Activated naive CD4-positive, alpha-beta T cell treated with anti-CD3 and anti-CD28 coated beads, Interleukin-2, amount 50 U/mL, for 72 hours (primary cell): ENCODE data around the gene ZNF593. TPM values are rescaled to one million over a fixed set of nuclear protein-coding genes. Genes with fewer than 3 reads are reported as not detected.

ENCODE experiments used
- ATAC-seq, 2 donors: fragments of 150-1000 bp; cut with Tn5 transposase; 2 replicates each; pipeline ENCODE4 v1.10.0; 2021; ENCODE audit warnings: mild to moderate bottlenecking in 2 of 2, moderate library complexity in 2 of 2
- DNase-seq, 2 donors: peaks; one replicate each; pipeline ENCODE4 v3.0.0; 2021 to 2022; ENCODE audit warnings: low spot score in 2 of 2
- H3K27ac Mint-ChIP-seq, 2 donors: one replicate each; pipeline ENCODE4 v1.8.0; 2022; ENCODE audit warnings: mild to moderate bottlenecking in 2 of 2, mixed read lengths in 2 of 2
- H3K36me3 Mint-ChIP-seq, 2 donors: one replicate each; pipeline ENCODE4 v1.8.0; 2022; ENCODE audit warnings: mixed read lengths in 2 of 2
- H3K9me3 Mint-ChIP-seq, 2 donors: one replicate each; pipeline ENCODE4 v1.8.0; 2022; ENCODE audit warnings: mixed read lengths in 2 of 2
- total RNA-seq, 2 donors: library from RNA; stranded (reverse); gene quantifications; one replicate each; pipeline ENCODE4 v1.2.3, GENCODE V29; 2022

Gene ZNF593
- total RNA-seq, 2 donors from 2014 or later, result 23.0 to 34.4 TPM

DNA sequence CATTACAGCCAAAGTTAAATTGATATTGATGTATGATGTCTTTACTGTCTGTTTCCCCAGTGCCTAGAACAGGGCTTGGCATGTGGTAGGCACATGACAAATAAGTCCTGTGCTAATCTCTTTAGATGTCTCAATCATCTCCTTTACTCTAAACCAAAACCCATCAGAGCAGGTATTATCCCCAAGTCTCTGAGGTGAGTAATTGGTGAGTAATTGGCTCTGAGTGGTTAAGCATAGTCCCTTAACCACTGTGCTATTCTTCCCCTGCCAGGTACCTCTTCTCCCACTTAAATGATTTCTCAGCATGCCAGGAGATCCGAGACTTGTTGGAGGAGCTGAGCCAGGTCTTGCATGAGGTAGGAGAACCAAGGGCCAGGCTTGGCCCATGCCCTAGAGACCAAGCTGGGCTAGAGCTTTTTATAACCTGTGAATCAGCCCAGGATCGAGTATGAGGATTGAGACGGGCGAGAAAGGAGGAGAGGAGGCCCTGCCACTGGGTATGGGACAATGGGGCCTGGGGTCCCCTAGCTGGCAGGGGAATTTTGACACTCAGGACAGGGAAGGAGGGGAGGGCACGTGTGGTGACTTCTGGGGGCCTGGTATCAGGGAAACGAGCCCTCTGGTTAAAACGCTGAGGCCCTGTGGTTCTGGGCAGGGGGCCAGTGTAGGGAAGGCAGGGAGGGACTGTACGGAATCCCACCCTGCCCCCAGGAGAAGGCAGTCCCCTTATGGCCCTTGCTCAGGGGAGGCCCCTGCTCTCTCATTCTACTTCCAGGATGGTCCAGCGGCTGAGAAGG lies 12.1 kb downstream of the ZNF593 start:
- H3K9me3 Mint-ChIP-seq, result no peaks in the 10 kb centered on the region
- no peak overlapping the region for H3K27ac Mint-ChIP-seq
- DNase-seq, result no peak
- peak; percentile 83 to 92 for ATAC-seq
- H3K36me3 Mint-ChIP-seq, result no peaks in the 10 kb centered on the region

- ATAC-seq, result no peak
- H3K9me3 Mint-ChIP-seq, result no peaks in the 10 kb centered on the region
- no peak overlapping the region for H3K27ac Mint-ChIP-seq
- DNase-seq, result no peak
- H3K36me3 Mint-ChIP-seq, result no peaks in the 10 kb centered on the region
Observed at GRCh38 chr1:26182383-26182696, 12.6 kb downstream of the ZNF593 start.

DNA sequence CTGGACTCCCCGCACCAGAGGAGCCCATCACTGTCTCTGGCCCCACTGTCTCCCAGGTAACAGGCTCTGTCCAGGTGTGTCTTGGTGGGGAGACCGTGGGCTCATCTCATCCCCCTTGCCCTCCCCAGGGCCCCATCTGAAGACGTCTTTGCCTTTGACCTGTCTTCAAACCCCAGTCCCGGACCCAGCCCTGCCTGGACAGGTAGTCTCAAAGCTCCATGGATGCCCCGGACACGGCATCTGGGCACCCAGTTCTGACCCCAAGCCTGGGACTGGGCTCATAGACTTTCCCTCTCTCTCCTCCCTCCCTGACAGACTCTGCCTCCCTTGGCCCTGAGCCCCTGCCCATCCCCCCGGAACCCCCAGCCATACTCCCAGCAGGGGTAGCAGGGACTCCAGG lies 14.4 kb downstream of the ZNF593 start:
- DNase-seq, result no peak
- Mint-ChIP-seq H3K9me3 (no peaks in the 10 kb centered on the region), H3K36me3 (no peaks in the 10 kb centered on the region), H3K27ac (peak overlapping the region in 1 of 2 donors; percentile 77)
- no peak for ATAC-seq

DNA sequence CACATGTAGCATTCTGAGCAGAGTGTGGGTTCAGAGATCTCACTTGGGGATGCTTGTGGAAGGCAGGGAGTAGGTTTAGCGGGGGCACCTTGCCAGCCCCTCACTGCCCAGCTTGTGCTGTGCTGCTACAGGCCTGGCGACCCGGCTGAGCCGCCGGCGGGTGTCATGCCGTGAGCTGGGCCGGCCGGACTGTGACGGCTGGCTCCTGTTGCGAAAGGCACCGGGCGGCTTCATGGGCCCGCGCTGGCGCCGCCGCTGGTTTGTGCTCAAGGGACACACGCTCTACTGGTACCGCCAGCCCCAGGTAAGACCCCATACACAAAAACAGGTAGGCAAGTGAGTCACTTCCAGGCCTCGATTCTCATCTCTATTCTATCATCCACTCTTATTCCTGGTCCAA lies 15.2 kb downstream of the ZNF593 start:
- no peak for DNase-seq
- no peak for ATAC-seq
- H3K9me3 Mint-ChIP-seq, result no peaks in the 10 kb centered on the region

DNA sequence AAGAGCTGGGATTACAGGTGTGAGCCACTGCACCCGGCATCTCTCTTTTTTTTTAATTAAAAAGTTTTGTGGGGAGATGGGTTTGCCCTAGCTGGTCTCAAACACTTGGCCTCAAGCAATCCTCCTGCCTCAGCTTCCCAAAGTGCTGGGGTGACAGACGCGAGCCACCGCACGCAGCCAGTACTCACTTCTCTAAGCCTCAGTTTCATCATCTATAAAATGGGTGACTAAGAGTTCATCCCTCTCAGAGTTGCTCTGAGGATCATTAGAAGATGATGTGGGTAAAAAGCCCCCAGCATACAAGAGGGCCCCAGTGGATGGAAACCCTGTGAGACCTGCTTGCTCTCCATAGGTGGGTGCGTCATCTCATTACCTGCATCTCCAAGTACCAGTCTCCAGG lies 18.2 kb downstream of the ZNF593 start:
- H3K36me3 Mint-ChIP-seq, result no peaks in the 10 kb centered on the region
- no peak overlapping the region for H3K27ac Mint-ChIP-seq
- ATAC-seq (no peak), DNase-seq (no peak)
- H3K9me3 Mint-ChIP-seq, result no peaks in the 10 kb centered on the region

More for the DNA sequence above, 15.2 kb downstream of the ZNF593 start:
- Mint-ChIP-seq H3K27ac (peak overlapping the region in 1 of 2 donors; percentile 44), H3K36me3 (no peaks in the 10 kb centered on the region)

GRCh38 chr1:26188477-26188876 lies 18.8 kb downstream of the ZNF593 start:
- H3K27ac Mint-ChIP-seq, result no peak overlapping the region
- no peaks in the 10 kb centered on the region for H3K9me3 Mint-ChIP-seq
- DNase-seq (no peak), ATAC-seq (no peak)
- no peaks in the 10 kb centered on the region for H3K36me3 Mint-ChIP-seq

DNA sequence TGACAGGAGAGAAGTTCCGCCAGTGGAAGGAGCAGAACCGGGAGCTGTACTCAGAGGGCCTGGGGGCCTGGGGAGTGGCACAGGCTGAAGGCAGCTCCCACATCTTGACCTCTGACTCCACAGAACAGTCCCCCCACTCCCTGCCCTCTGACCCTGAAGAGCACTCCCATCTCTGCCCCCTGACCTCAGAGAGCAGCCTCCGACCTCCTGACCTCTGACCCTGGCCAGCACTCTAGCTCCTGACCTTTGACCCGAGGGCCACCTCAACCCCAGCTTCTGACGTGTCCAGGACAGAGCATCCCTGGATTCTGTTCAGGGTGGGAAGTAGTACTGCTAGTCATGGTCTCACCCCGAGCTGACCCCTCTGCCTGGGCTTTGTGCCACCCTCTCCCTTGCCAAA lies 19.6 kb downstream of the ZNF593 start:
- peak overlapping the region in 1 of 2 donors; percentile 18 for H3K27ac Mint-ChIP-seq
- H3K9me3 Mint-ChIP-seq, result no peaks in the 10 kb centered on the region
- DNase-seq, result no peak
- ATAC-seq, result no peak
- H3K36me3 Mint-ChIP-seq, result no peaks in the 10 kb centered on the region

DNA sequence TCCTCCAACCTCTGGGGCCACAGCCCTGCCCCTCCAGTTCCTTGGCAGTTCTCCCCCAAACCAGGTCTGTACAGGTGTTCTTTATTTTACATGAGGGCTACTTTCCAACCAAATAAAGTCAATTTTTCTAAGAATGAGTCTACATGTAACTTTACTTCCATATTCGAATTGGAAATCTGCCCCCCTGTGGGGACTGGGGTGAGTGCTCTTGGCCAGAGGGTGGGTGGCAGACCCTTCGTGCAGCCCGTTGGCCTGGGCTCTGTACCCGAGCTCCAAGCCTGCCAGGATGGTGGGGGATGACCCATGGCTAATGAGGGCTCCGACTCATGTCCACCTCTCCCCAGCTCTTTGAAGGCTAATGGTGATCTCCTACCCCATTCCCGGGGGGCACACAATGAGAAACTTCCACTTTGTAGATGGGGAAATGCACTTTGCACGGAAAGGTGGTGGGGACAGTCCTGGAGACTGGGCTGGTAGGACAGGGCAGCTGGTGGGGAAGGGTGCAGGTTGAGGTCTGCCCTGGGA lies 20.1 kb downstream of the ZNF593 start:
- no peak for DNase-seq
- peak overlapping the region in 1 of 2 donors; percentile 18 for H3K27ac Mint-ChIP-seq
- no peak for ATAC-seq
- no peaks in the 10 kb centered on the region for H3K9me3 Mint-ChIP-seq
- no peaks in the 10 kb centered on the region for H3K36me3 Mint-ChIP-seq

- no peaks in the 10 kb centered on the region for H3K36me3 Mint-ChIP-seq
- no peak for ATAC-seq
- DNase-seq, result no peak
- H3K9me3 Mint-ChIP-seq, result no peaks in the 10 kb centered on the region
- H3K27ac Mint-ChIP-seq, result peak within 1 kb of the TSS; percentile 18 to 28
Observed at GRCh38 chr1:26190373-26190987, 20.8 kb downstream of the ZNF593 start, which contains the start of gene CATSPER4. CATSPER4 (plus strand) TSS chr1:26190602; CDS start chr1:26190628, 26 bp downstream.

DNA sequence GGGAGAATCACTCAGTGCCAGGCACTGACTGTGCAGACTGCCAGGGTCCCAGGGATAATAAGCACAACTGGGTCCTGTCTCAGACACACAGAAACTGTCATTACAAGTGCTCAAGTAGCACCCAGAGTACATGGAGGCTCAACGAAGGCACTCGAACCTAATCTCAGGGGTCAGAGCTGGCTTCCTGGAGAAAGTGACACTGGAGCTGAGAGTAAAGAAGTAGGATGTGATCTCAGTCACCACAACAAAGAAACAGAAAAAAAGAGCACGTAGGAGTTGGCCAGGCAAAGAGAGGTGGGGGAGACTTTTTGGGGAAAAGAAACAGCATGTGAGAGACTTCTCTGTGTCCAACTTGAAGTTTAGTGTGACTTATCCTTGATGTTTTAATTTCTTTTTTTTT lies 22.0 kb downstream of the ZNF593 start:
- Mint-ChIP-seq H3K36me3 (no peaks in the 10 kb centered on the region), H3K9me3 (no peaks in the 10 kb centered on the region), H3K27ac (peak overlapping the region; percentile 22 to 28)
- DNase-seq (no peak), ATAC-seq (peak; percentile 57 to 84)

- no peaks in the 10 kb centered on the region for H3K36me3 Mint-ChIP-seq
- H3K9me3 Mint-ChIP-seq, result no peaks in the 10 kb centered on the region
- no peak for ATAC-seq
- DNase-seq, result no peak
- H3K27ac Mint-ChIP-seq, result no peak overlapping the region
Observed at GRCh38 chr1:26195805-26196204, 26.1 kb downstream of the ZNF593 start.

DNA sequence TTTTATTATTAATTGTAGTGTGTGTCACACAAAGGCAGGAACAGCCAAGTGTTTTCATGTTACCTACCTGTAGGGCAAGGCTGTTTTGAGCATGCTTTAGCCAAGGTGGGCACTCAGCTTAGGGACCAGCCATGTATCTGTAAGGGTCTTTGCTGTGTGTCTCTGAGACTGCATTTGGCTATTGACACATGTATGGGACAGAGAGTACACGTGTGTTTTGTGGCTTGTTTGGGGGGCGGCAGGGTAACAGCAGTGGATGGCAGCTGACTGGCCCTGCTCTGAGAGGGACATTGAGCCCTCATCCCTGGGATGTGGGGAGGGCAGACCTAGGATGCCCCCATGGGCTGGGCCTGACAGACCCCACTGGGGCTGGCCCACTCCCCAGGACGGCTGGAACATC lies 27.6 kb downstream of the ZNF593 start:
- ATAC-seq (no peak), DNase-seq (no peak)
- Mint-ChIP-seq H3K27ac (no peak overlapping the region), H3K36me3 (no peaks in the 10 kb centered on the region), H3K9me3 (no peaks in the 10 kb centered on the region)

- no peak overlapping the region for H3K27ac Mint-ChIP-seq
- H3K9me3 Mint-ChIP-seq, result no peaks in the 10 kb centered on the region
- DNase-seq (no peak), ATAC-seq (no peak)
- H3K36me3 Mint-ChIP-seq, result no peaks in the 10 kb centered on the region
Observed at GRCh38 chr1:26197813-26198212, 28.1 kb downstream of the ZNF593 start.

DNA sequence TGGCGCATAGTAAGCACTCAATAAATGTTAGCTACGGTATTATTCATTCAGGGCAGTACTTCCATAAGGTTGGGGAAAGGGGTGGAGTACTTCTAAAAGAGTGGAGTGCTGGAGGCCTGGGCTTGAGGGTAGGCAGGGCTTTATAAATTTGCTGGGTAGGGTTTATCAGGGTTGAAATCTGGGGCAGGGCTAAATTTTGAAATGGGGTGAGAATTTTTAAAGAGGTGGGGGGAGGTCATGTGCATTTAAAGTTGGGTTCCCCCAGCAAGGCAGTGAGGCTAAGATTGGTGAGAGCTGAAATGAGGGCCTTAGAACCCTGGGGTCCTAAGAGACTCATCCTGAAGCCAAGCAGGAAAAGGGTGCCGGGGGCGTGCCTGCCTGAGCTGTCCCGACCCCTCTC lies 30.7 kb downstream of the ZNF593 start:
- ATAC-seq (no peak), DNase-seq (no peak)
- Mint-ChIP-seq H3K27ac (peak overlapping the region in 1 of 2 donors; percentile 31), H3K9me3 (no peaks in the 10 kb centered on the region), H3K36me3 (no peaks in the 10 kb centered on the region)

DNA sequence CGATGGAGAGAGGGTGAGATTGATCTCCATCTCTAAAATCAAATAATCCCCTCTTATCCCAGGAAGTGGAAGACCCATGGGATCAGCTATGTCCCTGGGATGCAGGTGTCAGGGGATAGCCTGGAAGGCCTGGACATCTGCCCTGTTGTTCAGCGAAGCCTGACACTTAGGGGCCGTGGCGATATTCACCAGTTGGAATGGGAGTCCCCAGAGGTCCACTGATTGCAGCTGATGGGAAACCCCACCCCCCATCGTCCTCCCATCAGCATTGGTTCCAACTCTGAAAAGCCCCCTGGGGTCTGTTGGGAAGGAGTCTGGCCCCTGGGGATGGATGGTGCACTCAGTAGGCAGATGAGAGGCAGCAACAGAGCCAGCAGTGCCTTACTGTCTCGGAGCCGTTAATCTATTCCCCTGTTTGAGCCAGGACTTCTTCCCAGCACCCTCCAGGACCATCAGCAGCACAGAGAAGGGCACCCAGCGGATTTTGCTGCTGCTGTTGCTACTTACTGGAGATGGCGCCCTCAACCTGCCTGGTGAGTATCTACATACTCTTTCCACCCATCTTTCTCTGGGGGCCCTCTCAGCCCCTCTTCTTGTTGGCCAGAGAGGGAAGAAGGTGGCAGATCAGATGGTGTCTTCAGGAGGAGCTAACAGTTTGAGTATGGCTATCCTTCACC lies 34.1 kb downstream of the ZNF593 start:
- no peak for ATAC-seq
- Mint-ChIP-seq H3K27ac (no peak overlapping the region), H3K36me3 (no peaks in the 10 kb centered on the region), H3K9me3 (no peaks in the 10 kb centered on the region)
- DNase-seq, result no peak

DNA sequence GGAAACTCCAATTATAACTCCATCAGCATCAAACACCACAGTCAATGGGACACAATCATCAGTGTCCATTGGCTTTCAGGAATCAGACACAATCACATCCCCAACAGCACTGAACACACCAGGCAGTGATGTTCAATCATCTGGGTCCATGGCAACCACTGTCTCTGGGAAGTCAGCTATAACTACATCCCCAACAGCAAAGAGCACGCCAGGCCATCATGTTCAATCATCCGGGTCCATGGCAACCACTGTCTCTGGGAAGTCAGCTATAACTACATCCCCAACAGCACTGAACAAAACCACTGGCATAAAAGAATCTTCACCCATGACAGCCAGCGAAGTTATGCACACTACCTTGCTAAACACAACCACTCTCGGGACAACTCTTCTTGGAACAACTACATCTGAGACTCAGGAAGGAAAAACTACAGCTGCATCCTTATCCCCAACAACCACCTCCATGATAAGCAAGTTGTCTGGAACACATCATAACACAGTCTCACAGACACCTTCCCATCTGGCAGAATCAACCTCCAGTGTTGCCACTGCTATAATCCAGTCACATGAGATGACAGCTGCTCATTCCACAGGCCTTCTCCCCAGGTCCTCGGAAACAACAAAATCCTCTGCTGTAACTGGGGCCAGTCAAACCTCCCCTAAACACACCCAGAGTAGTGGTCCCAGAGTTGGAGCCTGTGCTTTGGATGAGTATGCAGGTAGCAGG lies 40.6 kb downstream of the ZNF593 start:
- no peak overlapping the region for H3K27ac Mint-ChIP-seq
- no peaks in the 10 kb centered on the region for H3K9me3 Mint-ChIP-seq
- no peaks in the 10 kb centered on the region for H3K36me3 Mint-ChIP-seq
- ATAC-seq (no peak), DNase-seq (no peak)

- DNase-seq (no peak), ATAC-seq (no peak)
- no peaks in the 10 kb centered on the region for H3K9me3 Mint-ChIP-seq
- no peaks in the 10 kb centered on the region for H3K36me3 Mint-ChIP-seq
- no peak overlapping the region for H3K27ac Mint-ChIP-seq
Observed at GRCh38 chr1:26212726-26213125, 43.0 kb downstream of the ZNF593 start.
